K562 (cell line): ENCODE measurements around the gene TBC1D12. TPM values are rescaled to one million over a fixed set of nuclear protein-coding genes. Genes with fewer than 3 reads are reported as not detected.

Source experiments
- ATAC-seq: fragments of 200-7000 bp; cut with Tn5 transposase; 3 replicates; pipeline ENCODE4 v1.9.1; 2020; ENCODE audit warnings: moderate library complexity
- BruUV-seq: library from RNA; stranded (reverse); fragments of 400-500 nt; replicated peaks from 2 replicates; lab custom pipeline; 2021; lab: Mats Ljungman, UMichigan
- CTCF ChIA-PET: fragments of 300-600 bp; formaldehyde crosslinking; extraction: SDS; loops from one replicate; lab custom pipeline; 2021; ENCODE audit warnings: low intra/inter-chr PET ratio; lab: Yijun Ruan, JAX
- POLR2A ChIA-PET: fragments of 300-600, 350-650 bp; sonication (Branson Sonifier 250); formaldehyde crosslinking; extraction: SDS; loops from one replicate; lab custom pipeline; 2021; ENCODE audit warnings: antibody characterized with exemption, inconsistent platforms; lab: Yijun Ruan, JAX
- DNase-seq, 4 experiments: peaks; one replicate each; pipeline versions ENCODE4 v3.0.0 to v3.0.0-alpha.2; 2011 to 2018; ENCODE audit warnings: low spot score in 3 of 4, mixed read lengths in 3 of 4; ENCODE audit errors: extremely low read depth in 1 of 4
- FAIRE-seq: peaks from 2 replicates; lab custom pipeline; 2011; peaks lifted over from hg19 to GRCh38; lab: Jason Lieb, UNC
- H2AFZ ChIP-seq: 2 replicates; pipeline ENCODE4 v1.6.0; 2011; ENCODE audit warnings: low read depth, low read length, control low read depth, inconsistent platforms
- H3K27ac ChIP-seq: fragments of 200-600 bp; 3 replicates; pipeline ENCODE4 v1.8.0; 2011; ENCODE audit warnings: low read depth, mild to moderate bottlenecking, control low read depth, inconsistent platforms, low read length, moderate library complexity, mixed read lengths; ENCODE audit errors: extremely low read depth
- H3K27me3 ChIP-seq, 2 experiments: fragments of 300-600 bp in 1 of 2; 2 replicates in 1 of 2; 3 replicates in 1 of 2; pipeline versions ENCODE4 v1.6.0 to v1.8.0; 2011; ENCODE audit warnings: inconsistent platforms in 2 of 2, low read length in 2 of 2, mild to moderate bottlenecking in 1 of 2, mixed read lengths in 1 of 2, moderate library complexity in 1 of 2; ENCODE audit not compliant: control insufficient read depth in 2 of 2, insufficient read depth in 2 of 2
- H3K36me3 ChIP-seq: fragments of 300-600 bp; 3 replicates; pipeline ENCODE4 v1.8.0; 2011; ENCODE audit warnings: mild to moderate bottlenecking, low read length, inconsistent platforms; ENCODE audit not compliant: control insufficient read depth, insufficient read depth
- H3K4me1 ChIP-seq, 2 experiments: fragments of 200-600 bp in 1 of 2; replicated peaks in 1 of 2; 2 replicates in 1 of 2; 3 replicates in 1 of 2; pipeline versions ENCODE4 v1.5.1 to v1.8.0; 2011; ENCODE audit warnings: inconsistent platforms in 2 of 2, low read length in 2 of 2, mild to moderate bottlenecking in 1 of 2, mixed read lengths in 1 of 2, moderate library complexity in 1 of 2; ENCODE audit not compliant: control insufficient read depth in 2 of 2, insufficient read depth in 2 of 2
- H3K4me2 ChIP-seq: 2 replicates; pipeline ENCODE4 v1.6.1; 2011; ENCODE audit warnings: low read length, control low read depth, inconsistent platforms, mixed read lengths; ENCODE audit not compliant: insufficient read depth
- H3K4me3 ChIP-seq: fragments of 200-600 bp; sonication (generic), shearing (Covaris generic); 2 replicates; pipeline ENCODE4 v1.5.1; 2016; ENCODE audit warnings: control low read depth, inconsistent platforms
- H3K79me2 ChIP-seq: fragments of 200-600 bp; 3 replicates; pipeline ENCODE4 v1.8.0; 2011; ENCODE audit warnings: low read length, inconsistent platforms; ENCODE audit not compliant: control insufficient read depth, insufficient read depth
- H3K9ac ChIP-seq, 2 experiments: 2 replicates each; pipeline versions ENCODE4 v1.6.0 to v1.6.1; 2011; ENCODE audit warnings: low read depth in 2 of 2, low read length in 2 of 2, control low read depth in 1 of 2, inconsistent platforms in 1 of 2, mild to moderate bottlenecking in 1 of 2, mixed read lengths in 1 of 2; ENCODE audit not compliant: insufficient read depth in 1 of 2
- H3K9me1 ChIP-seq: one replicate; pipeline ENCODE4 v1.6.0; 2011; ENCODE audit warnings: inconsistent platforms, mild to moderate bottlenecking, low read length, moderate library complexity; ENCODE audit not compliant: control insufficient read depth, insufficient read depth
- H3K9me3 ChIP-seq: replicated peaks from 2 replicates; pipeline ENCODE4 v1.5.1; 2011; ENCODE audit warnings: low read depth, low read length, inconsistent platforms; ENCODE audit not compliant: control insufficient read depth, insufficient read depth
- H4K20me1 ChIP-seq: replicated peaks from 2 replicates; pipeline ENCODE4 v1.6.1; 2011; ENCODE audit warnings: low read length, inconsistent platforms, mixed read lengths; ENCODE audit not compliant: control insufficient read depth, insufficient read depth
- CBFB ChIP-seq: sonication (generic); formaldehyde crosslinking; IDR thresholded peaks from 2 replicates; pipeline ENCODE4 v1.4.0; 2020; ENCODE audit warnings: mild to moderate bottlenecking, missing genetic modification reagents
- CREBBP ChIP-seq: IDR thresholded peaks from one replicate; pipeline ENCODE4 v1.6.1; 2012; ENCODE audit warnings: low read depth, mild to moderate bottlenecking, control low read depth, inconsistent platforms, low read length
- ELF2 ChIP-seq: fragments of 250-450 bp; sonication (Bioruptor Pico); IDR thresholded peaks from 2 replicates; pipeline ENCODE4 v1.5.0; 2021; ENCODE audit warnings: mild to moderate bottlenecking
- MTF1 ChIP-seq: fragments of 250-450 bp; sonication (Bioruptor Pico); IDR thresholded peaks from 2 replicates; pipeline ENCODE4 v1.9.0; 2021; ENCODE audit warnings: moderate library complexity, mild to moderate bottlenecking, inconsistent platforms, borderline replicate concordance
- MYBL2 ChIP-seq, 2 experiments: fragments of 450-650 bp in 1 of 2; sonication (generic) in 1 of 2; formaldehyde crosslinking in 1 of 2; IDR thresholded peaks; 2 replicates each; pipeline versions ENCODE4 v1.6.1 to v1.8.1; 2017 to 2022; ENCODE audit warnings: borderline replicate concordance in 1 of 2, inconsistent platforms in 1 of 2, low read depth in 1 of 2, mild to moderate bottlenecking in 1 of 2, missing genetic modification reagents in 1 of 2, moderate library complexity in 1 of 2
- NCOA2 ChIP-seq, 2 experiments: fragments of 450-650 bp; IDR thresholded peaks; 2 replicates each; pipeline ENCODE4 v1.6.1; 2018; ENCODE audit warnings: mild to moderate bottlenecking in 2 of 2, moderate library complexity in 1 of 2; ENCODE audit not compliant: partially characterized antibody in 2 of 2
- NFIC ChIP-seq: fragments of 450-650 bp; IDR thresholded peaks from 2 replicates; pipeline ENCODE4 v1.6.1; 2017; ENCODE audit warnings: mild to moderate bottlenecking, inconsistent platforms
- SETDB1 ChIP-seq: IDR thresholded peaks from one replicate; pipeline ENCODE4 v1.6.1; 2012; ENCODE audit warnings: low read length, control low read depth, inconsistent platforms
- ZNF143 ChIP-seq: sonication (generic); formaldehyde crosslinking; IDR thresholded peaks from 2 replicates; pipeline ENCODE4 v1.9.0; 2022; ENCODE audit warnings: mild to moderate bottlenecking, missing genetic modification reagents
- ZNF561 ChIP-seq: fragments of 450-650 bp; formaldehyde crosslinking; conservative IDR thresholded peaks from 2 replicates; pipeline ENCODE4 v1.4.0; 2020; ENCODE audit warnings: mild to moderate bottlenecking, moderate library complexity
- WGBS: fragments of 100-300 bp; shearing (Covaris generic); methylation state at CpG from one replicate; pipeline ENCODE4 v1.1.6; 2016; ENCODE audit warnings: low coverage, mixed read lengths; ENCODE audit not compliant: insufficient coverage; ENCODE audit errors: missing lambda C conversion rate; 5-methylcytosine and 5-hydroxymethylcytosine counted together
- in situ Hi-C: fragments of 300-500 bp; cut with MboI; formaldehyde crosslinking; loops from 4 replicates; pipeline ENCODE4 v1.15.0; 2018; ENCODE audit warnings: inconsistent platforms, mixed read lengths
- intact Hi-C: fragments of 100-400 bp; cut with micrococcal nuclease; formaldehyde crosslinking; loops from 2 replicates; pipeline ENCODE4 v1.14.2; 2022
- polyA plus RNA-seq, 8 experiments: library from polyadenylated mRNA; depleted of rRNA in 4 of 8; stranded (reverse) in 5 of 8; unstranded in 3 of 8; fragments of >200 nt; fragmentation: Nextera tagmentation in 2 of 8; fragmentation: Illumina TruSeq in 1 of 8; extraction: Ambion mirVana in 2 of 8; extraction: Trizol in 1 of 8; gene quantifications; 2 replicates each; pipeline versions ENCODE4 v1.2.1 to v1.2.3, GENCODE V29; 2011 to 2014; ENCODE audit warnings: inconsistent platforms in 1 of 8, missing spikeins in 1 of 8
- total RNA-seq, 7 experiments: library from RNA; depleted of rRNA in 6 of 7; stranded (reverse); fragments of >200 nt in 6 of 7; fragmentation: Illumina TruSeq in 2 of 7; extraction: Trizol in 2 of 7; gene quantifications; 2 replicates each; pipeline versions ENCODE4 v1.2.1 to v1.2.3, GENCODE V29; 2011 to 2021; ENCODE audit warnings: low replicate concordance in 1 of 7
- TF ChIP-seq, protein P1 (sequence below): IDR thresholded peaks from 3 replicates; pipeline ENCODE4 v1.6.1; 2011; ENCODE audit warnings: borderline replicate concordance, mild to moderate bottlenecking, moderate library complexity; ENCODE audit not compliant: insufficient read length; ENCODE audit errors: extremely low read depth
- TF ChIP-seq, protein P2 (sequence below): sonication (generic); formaldehyde crosslinking; IDR thresholded peaks from 2 replicates; pipeline ENCODE4 v1.9.0; 2022; ENCODE audit warnings: mild to moderate bottlenecking, missing genetic modification reagents
- TF ChIP-seq, protein P3 (sequence below): fragments of 450-650 bp; IDR thresholded peaks from 2 replicates; pipeline ENCODE4 v1.6.1; 2016; ENCODE audit warnings: antibody characterized with exemption
- TF ChIP-seq, protein P4 (sequence below): fragments of 450-650 bp; formaldehyde crosslinking; IDR thresholded peaks from 2 replicates; pipeline ENCODE4 v1.4.0; 2022; ENCODE audit warnings: mild to moderate bottlenecking, moderate library complexity
- TF ChIP-seq, protein P5 (sequence below): fragments of 250-450 bp; sonication (Bioruptor Pico); IDR thresholded peaks from 2 replicates; pipeline ENCODE4 v1.8.0; 2021; ENCODE audit warnings: moderate library complexity, mild to moderate bottlenecking, inconsistent platforms

The TBC1D12 gene
- total and polyA plus RNA-seq, 9 of the 15 experiments (the other 6 are each of a cell fraction or from before 2014, with no cell fraction given), result 2.1 to 6.7 (median 3.9) TPM

DNA sequence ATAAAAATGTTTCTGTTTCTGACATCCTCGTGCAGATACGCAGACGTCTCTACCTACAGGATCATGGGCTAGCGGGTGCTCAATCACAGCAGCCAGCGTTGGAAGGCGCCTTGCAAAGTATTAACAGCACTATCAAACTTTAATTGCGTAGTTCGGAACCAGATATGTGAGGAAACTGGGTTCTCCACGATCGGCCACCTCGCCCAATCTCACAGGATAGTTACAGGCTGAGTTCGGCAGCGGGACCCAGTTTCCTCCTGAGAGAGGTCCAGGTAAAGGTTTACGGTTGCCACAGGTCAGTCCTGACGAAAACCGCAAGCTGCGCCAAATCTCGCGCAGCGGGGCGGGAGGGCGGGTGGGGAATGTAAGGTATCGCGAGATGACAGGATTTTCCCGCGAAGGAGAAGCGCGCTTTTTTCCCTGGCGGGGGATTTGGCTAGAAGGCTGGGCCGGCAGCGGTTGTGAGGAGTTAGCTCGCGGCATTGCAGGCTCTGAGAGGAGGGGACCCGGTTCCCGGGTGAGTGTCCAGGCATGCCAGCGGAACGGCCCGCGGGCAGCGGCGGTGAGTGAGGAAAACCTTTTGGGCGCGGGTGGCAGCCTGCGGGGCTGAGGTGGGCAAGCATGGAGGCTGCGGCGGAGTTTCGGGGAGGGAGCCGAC, 143.2 kb downstream of the TBC1D12 start, which contains the start of gene HELLS:
Gene HELLS (plus strand): TSS at position 398 of the 658 bp plus-strand sequence. CDS start 134 bp downstream, at position 532.
- POLR2A ChIA-PET, result interaction anchor here (1.1 to 1.4 kb wide), 3 partner anchors 12 to 18 kb away, joined by 3 to 6 read pairs (median 4); no protein-coding TSS in a partner anchor
- FAIRE-seq (peak; percentile 35), DNase-seq (peak; percentile 80 to 88 (median 86)), ATAC-seq (peak; percentile 86)
- peaks cover 17% of the 10 kb centered on the region; the same call in 1 of the 3 replicates for H3K36me3 ChIP-seq
- WGBS, result 0% methylated on average over 32 of the region's 48 CpGs
- peak within 1 kb of the TSS; percentile 90 to 96 for H3K9ac ChIP-seq
- H3K79me2 ChIP-seq, result peaks cover 35% of the 10 kb centered on the region
- peak within 1 kb of the TSS; percentile 93 for H3K4me3 ChIP-seq
- H4K20me1 ChIP-seq, result no peaks in the 10 kb centered on the region
- no peaks in the 10 kb centered on the region for H3K27me3 ChIP-seq
- CTCF ChIA-PET, result no interaction called here
- H3K27ac ChIP-seq, result peak within 1 kb of the TSS; percentile 76
- in situ Hi-C loops (no loop called here), intact Hi-C loops (no loop called here)
- peak within 1 kb of the TSS; percentile 98 for H3K4me2 ChIP-seq
- H3K9me1 ChIP-seq, result no peaks in the 10 kb centered on the region
- peaks cover 6 to 10% of the 10 kb centered on the region in 2 experiments; a peak in 4 of 5 replicates for H3K4me1 ChIP-seq
- H2AFZ ChIP-seq, result peak within 1 kb of the TSS; percentile 98
- no TSS peak for BruUV-seq
- H3K9me3 ChIP-seq, result no peaks in the 10 kb centered on the region
- TF ChIP-seq, protein P1, sequence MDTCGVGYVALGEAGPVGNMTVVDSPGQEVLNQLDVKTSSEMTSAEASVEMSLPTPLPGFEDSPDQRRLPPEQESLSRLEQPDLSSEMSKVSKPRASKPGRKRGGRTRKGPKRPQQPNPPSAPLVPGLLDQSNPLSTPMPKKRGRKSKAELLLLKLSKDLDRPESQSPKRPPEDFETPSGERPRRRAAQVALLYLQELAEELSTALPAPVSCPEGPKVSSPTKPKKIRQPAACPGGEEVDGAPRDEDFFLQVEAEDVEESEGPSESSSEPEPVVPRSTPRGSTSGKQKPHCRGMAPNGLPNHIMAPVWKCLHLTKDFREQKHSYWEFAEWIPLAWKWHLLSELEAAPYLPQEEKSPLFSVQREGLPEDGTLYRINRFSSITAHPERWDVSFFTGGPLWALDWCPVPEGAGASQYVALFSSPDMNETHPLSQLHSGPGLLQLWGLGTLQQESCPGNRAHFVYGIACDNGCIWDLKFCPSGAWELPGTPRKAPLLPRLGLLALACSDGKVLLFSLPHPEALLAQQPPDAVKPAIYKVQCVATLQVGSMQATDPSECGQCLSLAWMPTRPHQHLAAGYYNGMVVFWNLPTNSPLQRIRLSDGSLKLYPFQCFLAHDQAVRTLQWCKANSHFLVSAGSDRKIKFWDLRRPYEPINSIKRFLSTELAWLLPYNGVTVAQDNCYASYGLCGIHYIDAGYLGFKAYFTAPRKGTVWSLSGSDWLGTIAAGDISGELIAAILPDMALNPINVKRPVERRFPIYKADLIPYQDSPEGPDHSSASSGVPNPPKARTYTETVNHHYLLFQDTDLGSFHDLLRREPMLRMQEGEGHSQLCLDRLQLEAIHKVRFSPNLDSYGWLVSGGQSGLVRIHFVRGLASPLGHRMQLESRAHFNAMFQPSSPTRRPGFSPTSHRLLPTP, result no peak
- TF ChIP-seq, protein P2, sequence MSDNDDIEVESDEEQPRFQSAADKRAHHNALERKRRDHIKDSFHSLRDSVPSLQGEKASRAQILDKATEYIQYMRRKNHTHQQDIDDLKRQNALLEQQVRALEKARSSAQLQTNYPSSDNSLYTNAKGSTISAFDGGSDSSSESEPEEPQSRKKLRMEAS, result no peak
- TF ChIP-seq, protein P3, sequence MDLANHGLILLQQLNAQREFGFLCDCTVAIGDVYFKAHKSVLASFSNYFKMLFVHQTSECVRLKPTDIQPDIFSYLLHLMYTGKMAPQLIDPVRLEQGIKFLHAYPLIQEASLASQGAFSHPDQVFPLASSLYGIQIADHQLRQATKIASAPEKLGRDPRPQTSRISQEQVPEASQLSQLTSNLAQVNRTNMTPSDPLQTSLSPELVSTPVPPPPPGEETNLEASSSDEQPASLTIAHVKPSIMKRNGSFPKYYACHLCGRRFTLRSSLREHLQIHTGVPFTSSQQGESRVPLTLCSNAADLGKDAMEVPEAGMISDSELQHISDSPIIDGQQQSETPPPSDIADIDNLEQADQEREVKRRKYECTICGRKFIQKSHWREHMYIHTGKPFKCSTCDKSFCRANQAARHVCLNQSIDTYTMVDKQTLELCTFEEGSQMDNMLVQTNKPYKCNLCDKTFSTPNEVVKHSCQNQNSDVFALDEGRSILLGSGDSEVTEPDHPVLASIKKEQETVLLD, result no peak
- no peak for TF ChIP-seq CREBBP
- no peak for TF ChIP-seq CBFB (CRISPR knock-in tag)
- peak; percentile 29 for TF ChIP-seq NFIC
- TF ChIP-seq ZNF143, result no peak
- no peak for TF ChIP-seq NCOA2 (IDR thresholded peaks at IDR 0.05; ENCODE audit: partially characterized antibody in 2 of 2)
- no peak for TF ChIP-seq MTF1
- TF ChIP-seq SETDB1, result no peak
- TF ChIP-seq, protein P4, sequence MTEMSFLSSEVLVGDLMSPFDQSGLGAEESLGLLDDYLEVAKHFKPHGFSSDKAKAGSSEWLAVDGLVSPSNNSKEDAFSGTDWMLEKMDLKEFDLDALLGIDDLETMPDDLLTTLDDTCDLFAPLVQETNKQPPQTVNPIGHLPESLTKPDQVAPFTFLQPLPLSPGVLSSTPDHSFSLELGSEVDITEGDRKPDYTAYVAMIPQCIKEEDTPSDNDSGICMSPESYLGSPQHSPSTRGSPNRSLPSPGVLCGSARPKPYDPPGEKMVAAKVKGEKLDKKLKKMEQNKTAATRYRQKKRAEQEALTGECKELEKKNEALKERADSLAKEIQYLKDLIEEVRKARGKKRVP (CRISPR knock-in tag), result no peak
- TF ChIP-seq, protein P5, sequence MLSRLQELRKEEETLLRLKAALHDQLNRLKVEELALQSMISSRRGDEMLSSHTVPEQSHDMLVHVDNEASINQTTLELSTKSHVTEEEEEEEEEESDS, result no peak
- no peak for TF ChIP-seq ZNF561
- TF ChIP-seq MYBL2 (IDR thresholded peaks at IDR 0.05; ENCODE audit: low read depth), result no peak
- no peak for TF ChIP-seq MYBL2 (CRISPR knock-in tag; IDR thresholded peaks at IDR 0.05; ENCODE audit: borderline replicate concordance)
- TF ChIP-seq ELF2, result no peak
